Right cardiac atrium (tissue), 5 donors: ENCODE results near the gene ACTN3. TPM values are rescaled to one million over a fixed set of nuclear protein-coding genes. Genes with fewer than 3 reads are reported as not detected.
"Not testable (repeated sequence)": the region's sequence is repeated elsewhere in the genome, so short reads cannot be mapped to it uniquely, and the experiment has no call there.

Experiments used
- ATAC-seq, 2 donors: fragments of 200-7000 bp; cut with Tn5 transposase; one replicate each; pipeline versions ENCODE4 v1.8.0 to v1.9.1; 2020; ENCODE audit warnings: moderate library complexity in 2 of 2, mild to moderate bottlenecking in 1 of 2
- DNase-seq, 3 donors: peaks; one replicate each; pipeline ENCODE4 v3.0.0-alpha.2; 2020
- H3K27ac ChIP-seq: one replicate; pipeline ENCODE4 v1.5.1; 2013; ENCODE audit warnings: mild to moderate bottlenecking, low read length, control low read depth, moderate library complexity
- H3K27me3 ChIP-seq: one replicate; pipeline ENCODE4 v1.6.1; 2013; ENCODE audit not compliant: control insufficient read depth, insufficient read depth
- H3K4me1 ChIP-seq: one replicate; pipeline ENCODE4 v1.6.1; 2013; ENCODE audit warnings: low read length; ENCODE audit not compliant: control insufficient read depth, insufficient read depth
- H3K4me3 ChIP-seq: one replicate; pipeline ENCODE4 v1.5.1; 2013; ENCODE audit warnings: low read length, control low read depth
- H3K9me3 ChIP-seq: one replicate; pipeline ENCODE4 v1.6.1; 2013; ENCODE audit warnings: low read length; ENCODE audit not compliant: control insufficient read depth
- WGBS: extraction: QIAGEN DNeasy Blood & Tissue Kit; methylation state at CpG from one replicate; pipeline ENCODE4 v1.1.7; 2013; 5-methylcytosine and 5-hydroxymethylcytosine counted together
- intact Hi-C, 4 donors: fragments of 100-400 bp; cut with DNase I; formaldehyde crosslinking; loops; one replicate each; pipeline versions ENCODE4 v1.11.0 to v1.14.0; 2022 to 2023
- polyA plus RNA-seq: library from polyadenylated mRNA; stranded (reverse); fragments of 200-250 nt; gene quantifications from one replicate; pipeline ENCODE4 v1.2.3, GENCODE V29; 2013
- total RNA-seq, 4 donors: library from RNA; stranded (reverse); fragmentation: NEBNext Ultra II Directional; extraction: Animal tissue kit (Norgen Biotek cat#: 25700); gene quantifications; one replicate each; pipeline ENCODE4 v1.2.1, GENCODE V29; 2021
- donor health status: healthy with polysubstance abuse.
- donor health status: DM: no; HTN: yes; CAD: no.
- donor health status: DM: no; HTN: no; CAD: no.
- donor health status: DM: no; HTN: yes; CAD: no; lungs with severe emphysema.
- donor health status: DM: yes; HTN: yes; CAD: no.

ACTN3 gene
- total and polyA plus RNA-seq, 5 donors, result 0.05 to 0.09 TPM; not detected in 3

DNA sequence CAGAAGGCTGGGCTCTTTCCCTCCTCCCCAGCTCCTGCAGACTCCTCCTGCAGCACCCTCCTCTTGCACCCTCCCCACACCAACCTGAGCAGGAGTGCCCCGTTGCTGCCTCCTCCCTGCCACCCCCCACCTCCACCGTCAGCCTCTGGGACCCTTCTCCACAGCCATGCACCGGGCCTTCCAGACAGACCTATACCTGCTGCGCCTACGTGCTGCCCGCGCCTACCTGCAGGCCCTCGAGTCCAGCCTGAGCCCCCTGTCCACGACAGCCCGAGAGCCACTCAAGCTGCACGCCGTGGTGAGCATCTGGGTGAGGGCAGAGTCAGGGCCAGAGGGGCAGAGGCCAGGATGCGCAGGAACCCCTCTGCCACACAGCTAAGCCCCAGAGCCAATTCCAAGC is 17.0 kb upstream of the ACTN3 start:
- DNase-seq (peak in 1 of 3 donors; percentile 52), ATAC-seq (peak in 1 of 2 donors; percentile 35)
- Histone ChIP-seq H3K4me3 (no peak overlapping the region), H3K27me3 (no peaks in the 10 kb centered on the region), H3K4me1 (no peaks in the 10 kb centered on the region), H3K27ac (no peak overlapping the region), H3K9me3 (no peaks in the 10 kb centered on the region)
- 88% methylated on average over 13 of the region's 13 CpGs for WGBS
- intact Hi-C loops, result no loop called here

- H3K27me3 ChIP-seq, result no peaks in the 10 kb centered on the region
- DNase-seq (no peak), ATAC-seq (peak in 1 of 2 donors; percentile 16)
- H3K27ac ChIP-seq, result no peak overlapping the region
- no peaks in the 10 kb centered on the region for H3K4me1 ChIP-seq
- H3K4me3 ChIP-seq, result no peak overlapping the region
- no peaks in the 10 kb centered on the region for H3K9me3 ChIP-seq
- intact Hi-C loops, result no loop called here
- WGBS, result 91% methylated on average over 10 of the region's 10 CpGs
Observed at GRCh38 chr11:66530927-66531709, 15.6 kb upstream of the ACTN3 start.

GRCh38 chr11:66531841-66532240 is 14.9 kb upstream of the ACTN3 start:
- no peaks in the 10 kb centered on the region for H3K9me3 ChIP-seq
- H3K4me1 ChIP-seq, result no peaks in the 10 kb centered on the region
- DNase-seq, result no peak
- intact Hi-C loops, result no loop called here
- no peak for ATAC-seq
- WGBS, result 94% methylated on average over 11 of the region's 11 CpGs
- H3K4me3 ChIP-seq, result no peak overlapping the region
- no peak overlapping the region for H3K27ac ChIP-seq
- H3K27me3 ChIP-seq, result no peaks in the 10 kb centered on the region

DNA sequence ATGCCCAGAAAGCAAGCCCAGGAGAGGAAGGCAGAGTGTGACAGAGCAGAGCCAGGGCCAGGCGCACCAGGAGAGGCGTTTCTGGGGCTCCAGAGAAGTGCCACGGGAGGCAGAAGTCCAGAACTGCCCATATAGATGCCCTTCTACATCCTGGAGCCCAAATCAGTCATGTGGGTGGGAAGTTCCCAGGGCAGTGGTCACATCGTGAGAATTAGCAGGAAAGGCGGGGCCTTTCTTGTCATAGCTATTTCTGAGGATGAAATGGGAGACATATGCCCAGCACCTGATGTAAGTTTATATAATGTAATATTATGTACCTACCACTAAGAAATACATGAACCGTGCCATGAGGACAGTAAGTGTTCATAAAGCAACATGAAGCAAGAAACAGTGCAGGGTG is 13.9 kb upstream of the ACTN3 start:
- ATAC-seq, result no peak

DNA sequence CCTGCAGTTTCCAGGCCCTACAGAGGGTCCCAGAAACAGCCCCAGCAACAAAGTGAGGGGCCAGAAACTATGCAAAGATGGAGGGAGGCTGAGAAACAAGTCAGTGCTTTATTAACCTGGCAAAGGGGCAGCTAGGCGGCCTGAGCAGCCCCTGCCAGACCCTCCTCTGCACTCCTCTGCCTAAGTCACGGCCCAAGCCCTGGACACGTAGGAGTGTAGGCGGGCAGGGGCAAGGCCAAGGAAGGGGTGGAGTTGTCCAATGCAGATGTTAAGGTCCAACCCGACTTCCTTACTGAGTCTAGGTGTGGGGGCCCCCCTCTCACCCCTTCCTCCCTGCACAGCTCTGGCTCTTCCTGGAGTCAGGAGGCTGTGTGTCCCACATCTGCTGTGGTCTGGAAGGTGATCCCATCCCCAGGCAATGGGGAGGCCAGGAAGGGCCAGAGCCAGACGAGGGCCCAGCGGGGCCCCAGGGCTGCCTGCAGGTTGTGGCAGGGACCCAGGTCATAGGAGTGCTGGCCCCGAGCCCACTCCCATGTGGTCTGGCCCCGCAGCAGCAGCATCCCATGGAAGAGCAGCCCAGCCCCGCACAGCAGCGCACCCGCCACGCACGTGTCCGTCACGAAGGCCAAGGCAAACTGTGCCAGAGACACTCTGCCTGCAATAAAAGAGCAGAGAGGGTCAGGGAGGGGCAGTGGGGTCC is 7.4 kb upstream of the ACTN3 start:
- DNase-seq (peak in 1 of 3 donors; percentile 63), ATAC-seq (no peak)
- 84% methylated on average over 16 of the region's 16 CpGs for WGBS
- Histone ChIP-seq H3K27me3 (no peaks in the 10 kb centered on the region), H3K4me1 (no peaks in the 10 kb centered on the region), H3K4me3 (no peak overlapping the region), H3K9me3 (no peaks in the 10 kb centered on the region), H3K27ac (no peak overlapping the region)
- intact Hi-C loops, result no loop called here

More for the DNA sequence above, 13.9 kb upstream of the ACTN3 start:
- no peaks in the 10 kb centered on the region for H3K4me1 ChIP-seq
- H3K4me3 ChIP-seq, result no peak overlapping the region
- H3K27me3 ChIP-seq, result no peaks in the 10 kb centered on the region
- intact Hi-C loops, result no loop called here
- no peak overlapping the region for H3K27ac ChIP-seq
- no peak for DNase-seq
- 79% methylated on average over 6 of the region's 6 CpGs for WGBS
- H3K9me3 ChIP-seq, result no peaks in the 10 kb centered on the region

GRCh38 chr11:66539870-66540213 is 6.9 kb upstream of the ACTN3 start:
- no peak for ATAC-seq
- Histone ChIP-seq H3K4me1 (no peaks in the 10 kb centered on the region), H3K4me3 (no peak overlapping the region), H3K9me3 (no peaks in the 10 kb centered on the region), H3K27me3 (no peaks in the 10 kb centered on the region), H3K27ac (no peak overlapping the region)
- WGBS, result 93% methylated on average over 10 of the region's 10 CpGs
- intact Hi-C loops, result no loop called here
- peak in 1 of 3 donors; percentile 18 for DNase-seq

GRCh38 chr11:66540598-66540997 is 6.1 kb upstream of the ACTN3 start:
- H3K27ac ChIP-seq, ATAC-seq, intact Hi-C loops, H3K27me3 ChIP-seq, H3K4me3 ChIP-seq, H3K4me1 ChIP-seq, H3K9me3 ChIP-seq: not testable (repeated sequence)
- peak in 1 of 3 donors; percentile 9 for DNase-seq
- 77% methylated on average over 8 of the region's 8 CpGs for WGBS

GRCh38 chr11:66541892-66542291 is 4.8 kb upstream of the ACTN3 start:
- WGBS, result 89% methylated on average over 4 of the region's 4 CpGs
- no peaks in the 10 kb centered on the region for H3K4me1 ChIP-seq
- DNase-seq (peak in 1 of 3 donors; percentile 18), ATAC-seq (no peak)
- H3K4me3 ChIP-seq, result no peak overlapping the region
- no peaks in the 10 kb centered on the region for H3K27me3 ChIP-seq
- intact Hi-C loops, result no loop called here
- no peaks in the 10 kb centered on the region for H3K9me3 ChIP-seq
- H3K27ac ChIP-seq, result no peak overlapping the region

GRCh38 chr11:66542362-66542761 is 4.3 kb upstream of the ACTN3 start:
- Histone ChIP-seq H3K4me3 (no peak overlapping the region), H3K9me3 (no peaks in the 10 kb centered on the region), H3K27me3 (no peaks in the 10 kb centered on the region), H3K4me1 (no peaks in the 10 kb centered on the region), H3K27ac (no peak overlapping the region)
- intact Hi-C loops, result no loop called here
- ATAC-seq (no peak), DNase-seq (peak in 1 of 3 donors; percentile 29)
- WGBS, result 82% methylated on average over 10 of the region's 10 CpGs

- Histone ChIP-seq H3K4me1 (no peaks in the 10 kb centered on the region), H3K27ac (no peak overlapping the region), H3K9me3 (no peaks in the 10 kb centered on the region), H3K27me3 (no peaks in the 10 kb centered on the region), H3K4me3 (no peak overlapping the region)
- intact Hi-C loops, result no loop called here
- ATAC-seq (peak in 1 of 2 donors; percentile 0), DNase-seq (peak; percentile 49 to 83 (median 83))
- 24% methylated on average over 26 of the region's 26 CpGs for WGBS
Observed at GRCh38 chr11:66543263-66544107, 3.2 kb upstream of the ACTN3 start.

- DNase-seq, result peak in 2 of 3 donors; percentile 25 to 35
- WGBS, result 79% methylated on average over 14 of the region's 14 CpGs
- H3K27me3 ChIP-seq, H3K4me1 ChIP-seq, H3K9me3 ChIP-seq, ATAC-seq, intact Hi-C loops, H3K27ac ChIP-seq: not testable (repeated sequence)
- H3K4me3 ChIP-seq, result peak overlapping the region; percentile 53
Observed at GRCh38 chr11:66544952-66545351, 1.8 kb upstream of the ACTN3 start.
